ENCODE data around the gene BUD23.

GRCh38 chr7:73703225-73703624 lies 19.8 kb downstream of the BUD23 start:
- TF ChIP-seq, protein P1, sequence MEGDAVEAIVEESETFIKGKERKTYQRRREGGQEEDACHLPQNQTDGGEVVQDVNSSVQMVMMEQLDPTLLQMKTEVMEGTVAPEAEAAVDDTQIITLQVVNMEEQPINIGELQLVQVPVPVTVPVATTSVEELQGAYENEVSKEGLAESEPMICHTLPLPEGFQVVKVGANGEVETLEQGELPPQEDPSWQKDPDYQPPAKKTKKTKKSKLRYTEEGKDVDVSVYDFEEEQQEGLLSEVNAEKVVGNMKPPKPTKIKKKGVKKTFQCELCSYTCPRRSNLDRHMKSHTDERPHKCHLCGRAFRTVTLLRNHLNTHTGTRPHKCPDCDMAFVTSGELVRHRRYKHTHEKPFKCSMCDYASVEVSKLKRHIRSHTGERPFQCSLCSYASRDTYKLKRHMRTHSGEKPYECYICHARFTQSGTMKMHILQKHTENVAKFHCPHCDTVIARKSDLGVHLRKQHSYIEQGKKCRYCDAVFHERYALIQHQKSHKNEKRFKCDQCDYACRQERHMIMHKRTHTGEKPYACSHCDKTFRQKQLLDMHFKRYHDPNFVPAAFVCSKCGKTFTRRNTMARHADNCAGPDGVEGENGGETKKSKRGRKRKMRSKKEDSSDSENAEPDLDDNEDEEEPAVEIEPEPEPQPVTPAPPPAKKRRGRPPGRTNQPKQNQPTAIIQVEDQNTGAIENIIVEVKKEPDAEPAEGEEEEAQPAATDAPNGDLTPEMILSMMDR (IDR thresholded peaks at IDR 0.05) = no peak
- TF ChIP-seq EZH2 (IDR thresholded peaks at IDR 0.05; ENCODE audit: borderline replicate concordance, insufficient read depth, low read depth, low read length, poor library complexity, severe bottlenecking) = no peak
